Breast epithelium (tissue), 4 donors: ENCODE measurements around the gene PGD. TPM values are rescaled to one million over a fixed set of nuclear protein-coding genes. Genes with fewer than 3 reads are reported as not detected.
"Not testable (repeated sequence)": the region's sequence is repeated elsewhere in the genome, so short reads cannot be mapped to it uniquely, and the experiment has no call there.

ENCODE experiments used
- DNase-seq, 2 donors: peaks; one replicate each; pipeline ENCODE4 v3.0.0-alpha.2; 2019; ENCODE audit warnings: low spot score in 2 of 2
- H3K27ac ChIP-seq, 2 donors: fragments of 200-600 bp; sonication (generic) in 1 of 2; one replicate each; pipeline ENCODE4 v1.5.1; 2016 to 2019; ENCODE audit warnings: mild to moderate bottlenecking in 1 of 2
- H3K27me3 ChIP-seq, 2 donors: fragments of 200-600 bp; sonication (generic) in 1 of 2; one replicate each; pipeline versions ENCODE4 v1.5.1 to v1.6.0; 2017 to 2019; ENCODE audit warnings: control low read depth in 1 of 2, mild to moderate bottlenecking in 1 of 2
- H3K36me3 ChIP-seq: fragments of 200-600 bp; one replicate; pipeline ENCODE4 v1.5.1; 2019
- H3K4me1 ChIP-seq, 2 donors: fragments of 200-600 bp; sonication (generic); one replicate each; pipeline ENCODE4 v1.5.1; 2016 to 2019; ENCODE audit warnings: control low read depth in 1 of 2
- H3K4me3 ChIP-seq, 3 donors: fragments of 200-600 bp; sonication (generic); 1 replicate in 2 of 3; 2 replicates in 1 of 3; pipeline ENCODE4 v1.5.1; 2016 to 2019; ENCODE audit warnings: mild to moderate bottlenecking in 3 of 3, moderate library complexity in 2 of 3
- H3K9me3 ChIP-seq, 2 donors: fragments of 200-600 bp; sonication (generic) in 1 of 2; one replicate each; pipeline ENCODE4 v1.5.1; 2016 to 2019; ENCODE audit warnings: control low read depth in 1 of 2
- POLR2A ChIP-seq: fragments of 450-650 bp; IDR thresholded peaks from one replicate; pipeline ENCODE4 v1.6.1; 2016; ENCODE audit warnings: antibody characterized with exemption, mild to moderate bottlenecking, moderate library complexity
- POLR2AphosphoS5 ChIP-seq, 3 donors: sonication (generic); formaldehyde crosslinking; IDR thresholded peaks; one replicate each; pipeline ENCODE4 v1.6.1; 2017; ENCODE audit warnings: antibody characterized with exemption in 3 of 3
- intact Hi-C: fragments of 100-400 bp; cut with DNase I; formaldehyde crosslinking; loops from one replicate; pipeline ENCODE4 v1.15.1; 2023; ENCODE audit warnings: low total_unique reads
- total RNA-seq, 3 donors: library from RNA; depleted of rRNA; stranded (reverse); fragments of >200 nt; gene quantifications; one replicate each; pipeline ENCODE4 v1.1.0, GENCODE V29; 2016
- TF ChIP-seq, protein P1 (sequence below), 3 donors: fragments of 450-650 bp; IDR thresholded peaks; one replicate each; pipeline ENCODE4 v1.5.1; 2016 to 2017; ENCODE audit warnings: antibody characterized with exemption in 3 of 3, mild to moderate bottlenecking in 3 of 3, moderate library complexity in 3 of 3

PGD gene
- total RNA-seq, 3 donors from 2014 or later, result 85.6 to 211 (median 101) TPM

DNA sequence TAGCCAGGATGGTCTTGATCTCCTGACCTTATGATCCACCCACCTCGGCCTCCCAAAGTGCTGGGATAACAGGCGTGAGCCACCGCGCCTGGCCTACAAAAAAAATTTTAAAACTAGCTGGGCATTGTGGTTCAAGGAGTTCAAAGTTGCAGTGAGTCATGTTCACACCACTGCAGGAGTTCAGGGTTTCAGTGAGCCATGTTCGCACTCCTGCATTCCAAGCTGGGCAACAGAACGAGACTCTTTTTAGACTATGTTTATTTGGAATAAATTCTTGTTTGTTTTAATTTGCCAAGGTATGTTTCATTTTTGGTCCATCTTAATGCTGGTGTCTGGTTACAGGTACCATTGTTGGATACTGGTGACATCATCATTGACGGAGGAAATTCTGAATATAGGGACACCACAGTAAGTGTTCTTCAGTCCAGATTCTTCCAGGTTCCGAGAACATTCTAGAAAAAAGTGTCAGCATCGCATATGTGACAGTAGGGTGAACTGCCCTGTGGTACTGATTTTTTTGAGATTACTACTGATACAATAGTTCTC, 3.9 kb downstream of the PGD start:
- TF ChIP-seq POLR2A (no peak), POLR2AphosphoS5 (IDR thresholded peaks at IDR 0.05) (no peak)
- TF ChIP-seq, protein P1, sequence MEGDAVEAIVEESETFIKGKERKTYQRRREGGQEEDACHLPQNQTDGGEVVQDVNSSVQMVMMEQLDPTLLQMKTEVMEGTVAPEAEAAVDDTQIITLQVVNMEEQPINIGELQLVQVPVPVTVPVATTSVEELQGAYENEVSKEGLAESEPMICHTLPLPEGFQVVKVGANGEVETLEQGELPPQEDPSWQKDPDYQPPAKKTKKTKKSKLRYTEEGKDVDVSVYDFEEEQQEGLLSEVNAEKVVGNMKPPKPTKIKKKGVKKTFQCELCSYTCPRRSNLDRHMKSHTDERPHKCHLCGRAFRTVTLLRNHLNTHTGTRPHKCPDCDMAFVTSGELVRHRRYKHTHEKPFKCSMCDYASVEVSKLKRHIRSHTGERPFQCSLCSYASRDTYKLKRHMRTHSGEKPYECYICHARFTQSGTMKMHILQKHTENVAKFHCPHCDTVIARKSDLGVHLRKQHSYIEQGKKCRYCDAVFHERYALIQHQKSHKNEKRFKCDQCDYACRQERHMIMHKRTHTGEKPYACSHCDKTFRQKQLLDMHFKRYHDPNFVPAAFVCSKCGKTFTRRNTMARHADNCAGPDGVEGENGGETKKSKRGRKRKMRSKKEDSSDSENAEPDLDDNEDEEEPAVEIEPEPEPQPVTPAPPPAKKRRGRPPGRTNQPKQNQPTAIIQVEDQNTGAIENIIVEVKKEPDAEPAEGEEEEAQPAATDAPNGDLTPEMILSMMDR (IDR thresholded peaks at IDR 0.05), result no peak
- H3K36me3 ChIP-seq, result no peaks in the 10 kb centered on the region
- peaks cover 0 to 6% of the 10 kb centered on the region in 2 donors for H3K4me1 ChIP-seq
- no peak overlapping the region for H3K4me3 ChIP-seq
- H3K9me3 ChIP-seq, result no peaks in the 10 kb centered on the region
- intact Hi-C loops, result no loop called here
- H3K27me3 ChIP-seq, result no peaks in the 10 kb centered on the region
- DNase-seq, result no peak
- no peak overlapping the region for H3K27ac ChIP-seq

DNA sequence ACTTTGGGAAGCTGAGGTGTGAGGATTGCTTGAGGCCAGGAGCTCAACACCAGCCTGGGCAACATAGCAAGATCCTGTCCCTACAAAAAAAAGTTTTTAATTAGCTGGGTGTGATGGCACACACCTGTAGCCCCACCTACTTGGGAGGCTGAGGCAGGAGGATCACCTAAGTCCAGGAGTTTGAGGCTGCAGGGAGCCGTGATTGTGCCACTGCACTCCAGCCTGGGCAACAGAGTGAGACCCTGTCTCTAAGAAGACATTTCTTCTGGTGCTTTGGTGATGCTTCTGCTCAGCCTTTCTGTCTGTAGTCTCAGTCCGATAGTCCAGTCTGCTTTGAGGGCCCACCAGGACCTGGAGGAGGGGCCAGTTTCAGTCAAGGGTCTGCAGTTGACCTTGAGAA, 8.3 kb downstream of the PGD start:
- Histone ChIP-seq H3K27ac (no peak overlapping the region), H3K4me3 (no peak overlapping the region), H3K27me3 (no peaks in the 10 kb centered on the region), H3K4me1 (no peaks in the 10 kb centered on the region), H3K36me3 (peaks cover 9% of the 10 kb centered on the region), H3K9me3 (no peaks in the 10 kb centered on the region)
- DNase-seq, result no peak
- TF ChIP-seq, protein P1 (IDR thresholded peaks at IDR 0.05), result no peak
- TF ChIP-seq POLR2AphosphoS5 (IDR thresholded peaks at IDR 0.05) (no peak), POLR2A (no peak)
- intact Hi-C loops, result no loop called here

DNA sequence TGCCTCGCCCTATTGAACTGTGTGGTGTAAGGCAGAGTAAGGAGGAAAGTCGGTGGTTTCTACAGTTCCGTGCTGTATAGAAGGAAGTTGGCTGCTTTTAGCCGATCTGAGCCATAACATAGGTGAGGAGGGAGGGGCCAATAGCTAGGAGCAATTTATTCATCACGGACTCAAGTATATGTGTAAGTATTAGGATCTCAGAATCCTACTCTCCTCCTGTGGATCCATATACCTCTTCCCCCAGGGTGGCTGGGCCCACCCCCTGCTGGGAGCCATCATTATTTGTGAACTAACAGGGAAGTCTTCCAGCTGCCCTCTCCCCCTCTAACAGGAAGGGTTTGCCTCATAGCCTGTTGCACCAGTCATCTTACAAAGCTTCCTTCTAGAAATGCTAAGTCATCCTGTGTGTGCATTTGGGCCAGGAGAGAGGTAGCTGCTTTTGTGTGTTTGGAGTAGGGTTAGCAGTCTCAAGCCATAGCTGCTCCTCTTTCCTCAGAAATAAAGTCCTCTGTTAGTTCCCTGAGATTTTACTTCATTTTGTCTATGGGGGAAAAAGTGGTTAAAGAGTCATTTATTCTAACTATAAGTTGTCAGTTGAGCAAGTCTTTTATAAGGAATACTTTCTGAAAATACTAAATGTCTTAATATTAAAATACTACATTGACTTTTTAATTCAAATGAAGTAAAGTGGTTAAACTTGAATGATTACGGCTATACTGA, 16.5 kb downstream of the PGD start:
- H3K9me3 ChIP-seq, result no peaks in the 10 kb centered on the region
- intact Hi-C loops, result no loop called here
- TF ChIP-seq POLR2AphosphoS5 (IDR thresholded peaks at IDR 0.05) (no peak), POLR2A (no peak)
- TF ChIP-seq, protein P1 (IDR thresholded peaks at IDR 0.05), result no peak
- H3K27me3 ChIP-seq, result no peaks in the 10 kb centered on the region
- peaks cover 17% of the 10 kb centered on the region for H3K36me3 ChIP-seq
- H3K4me1 ChIP-seq, result no peaks in the 10 kb centered on the region
- peak overlapping the region; percentile 48 to 64 for H3K27ac ChIP-seq
- DNase-seq, result no peak
- no peak overlapping the region for H3K4me3 ChIP-seq

DNA sequence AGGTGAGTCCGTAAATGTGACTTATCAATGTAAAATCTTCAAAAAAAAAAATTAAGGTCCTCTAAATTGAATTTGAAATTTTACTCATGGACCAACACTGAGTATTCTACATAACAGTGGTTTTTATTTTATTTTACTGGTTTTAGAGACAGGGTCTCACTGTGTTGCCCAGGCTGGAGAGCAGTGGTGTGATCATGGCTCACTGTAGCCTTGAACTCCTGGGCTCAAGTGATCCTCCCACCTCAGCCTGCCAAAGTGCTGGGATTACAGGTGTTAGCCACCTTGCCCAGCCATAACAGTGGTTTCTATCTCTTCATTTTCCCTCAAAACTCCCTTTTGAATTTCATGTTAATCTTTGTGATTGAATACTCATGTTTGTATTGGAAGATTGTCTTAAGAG, 17.1 kb downstream of the PGD start:
- H3K9me3 ChIP-seq, DNase-seq, intact Hi-C loops, H3K4me3 ChIP-seq, H3K27me3 ChIP-seq, H3K4me1 ChIP-seq: not testable (repeated sequence)
- peaks cover 17% of the 10 kb centered on the region for H3K36me3 ChIP-seq
- peak overlapping the region in 1 of 2 donors; percentile 64 for H3K27ac ChIP-seq

DNA sequence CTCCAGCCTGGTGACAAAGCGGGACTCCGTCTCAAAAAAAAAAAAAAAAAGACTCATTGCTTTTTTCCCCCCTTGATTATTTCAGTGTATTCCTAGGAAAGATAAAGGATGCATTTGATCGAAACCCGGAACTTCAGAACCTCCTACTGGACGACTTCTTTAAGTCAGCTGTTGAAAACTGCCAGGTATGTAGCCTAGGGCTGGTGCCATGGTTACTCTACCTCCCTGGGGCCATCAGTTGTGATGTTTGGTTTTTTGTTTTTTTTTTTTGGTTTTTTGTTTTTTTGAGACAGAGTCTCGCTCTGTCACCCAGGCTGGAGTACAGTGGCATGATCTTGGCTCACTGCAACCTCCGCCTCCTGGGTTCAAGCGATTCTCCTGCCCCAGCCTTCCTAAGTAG, 19.9 kb downstream of the PGD start:
- intact Hi-C loops, H3K4me3 ChIP-seq, H3K27me3 ChIP-seq, H3K36me3 ChIP-seq, H3K9me3 ChIP-seq, DNase-seq, H3K27ac ChIP-seq, H3K4me1 ChIP-seq: not testable (repeated sequence)

DNA sequence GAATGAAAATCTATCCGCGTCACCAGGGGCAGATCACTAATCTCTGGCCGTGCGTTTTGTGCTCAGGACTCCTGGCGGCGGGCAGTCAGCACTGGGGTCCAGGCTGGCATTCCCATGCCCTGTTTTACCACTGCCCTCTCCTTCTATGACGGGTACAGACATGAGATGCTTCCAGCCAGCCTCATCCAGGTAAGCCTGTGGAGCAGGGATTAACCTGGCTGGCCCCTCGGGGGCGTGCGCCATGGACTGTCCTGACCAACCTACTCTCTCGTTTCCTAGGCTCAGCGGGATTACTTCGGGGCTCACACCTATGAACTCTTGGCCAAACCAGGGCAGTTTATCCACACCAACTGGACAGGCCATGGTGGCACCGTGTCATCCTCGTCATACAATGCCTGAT, 20.5 kb downstream of the PGD start:
- Histone ChIP-seq H3K27me3 (no peaks in the 10 kb centered on the region), H3K27ac (no peak overlapping the region), H3K4me3 (no peak overlapping the region), H3K4me1 (no peaks in the 10 kb centered on the region), H3K36me3 (peaks cover 6% of the 10 kb centered on the region), H3K9me3 (no peaks in the 10 kb centered on the region)
- DNase-seq, result no peak
- TF ChIP-seq, protein P1 (IDR thresholded peaks at IDR 0.05), result no peak
- TF ChIP-seq POLR2A (no peak), POLR2AphosphoS5 (IDR thresholded peaks at IDR 0.05) (no peak)
- intact Hi-C loops, result no loop called here
